GM21526 (cell line): ENCODE results near the gene FNDC10.
A peak's percentile ranks its signal among the peaks of the same experiment; 100 is the strongest.
"Not testable (repeated sequence)": the region's sequence is repeated elsewhere in the genome, so short reads cannot be mapped to it uniquely, and the experiment has no call there.

Experiments
- ATAC-seq: cut with Tn5 transposase; IDR thresholded peaks from one replicate; pipeline ENCODE4 v1.9.1; 2021; ENCODE audit warnings: moderate library complexity; ENCODE audit not compliant: unreplicated experiment, low FRiP score

The FNDC10 gene

GRCh38 chr1:1600861-1601563, 1.1 kb upstream of the FNDC10 start:
- no peak for ATAC-seq

- no peak for ATAC-seq
Measured at GRCh38 chr1:1599030-1599934, 653 bp downstream of the FNDC10 start.

DNA sequence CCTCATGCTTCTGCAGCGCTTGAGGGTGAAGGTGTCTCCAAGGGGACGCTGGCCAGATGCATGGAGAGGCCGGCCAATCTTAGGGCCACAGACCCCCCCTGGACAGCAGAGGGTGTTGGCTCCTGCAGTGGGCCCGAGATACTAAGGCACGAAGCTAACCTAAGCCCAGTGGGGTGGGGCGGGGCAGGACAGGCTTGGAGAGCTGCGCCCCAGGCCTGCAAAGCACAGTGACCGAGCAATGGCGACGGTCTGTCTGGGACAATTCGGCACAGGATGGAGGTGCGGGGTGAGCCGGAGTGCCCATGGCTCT, 1.3 kb downstream of the FNDC10 start:
- ATAC-seq: no peak

DNA sequence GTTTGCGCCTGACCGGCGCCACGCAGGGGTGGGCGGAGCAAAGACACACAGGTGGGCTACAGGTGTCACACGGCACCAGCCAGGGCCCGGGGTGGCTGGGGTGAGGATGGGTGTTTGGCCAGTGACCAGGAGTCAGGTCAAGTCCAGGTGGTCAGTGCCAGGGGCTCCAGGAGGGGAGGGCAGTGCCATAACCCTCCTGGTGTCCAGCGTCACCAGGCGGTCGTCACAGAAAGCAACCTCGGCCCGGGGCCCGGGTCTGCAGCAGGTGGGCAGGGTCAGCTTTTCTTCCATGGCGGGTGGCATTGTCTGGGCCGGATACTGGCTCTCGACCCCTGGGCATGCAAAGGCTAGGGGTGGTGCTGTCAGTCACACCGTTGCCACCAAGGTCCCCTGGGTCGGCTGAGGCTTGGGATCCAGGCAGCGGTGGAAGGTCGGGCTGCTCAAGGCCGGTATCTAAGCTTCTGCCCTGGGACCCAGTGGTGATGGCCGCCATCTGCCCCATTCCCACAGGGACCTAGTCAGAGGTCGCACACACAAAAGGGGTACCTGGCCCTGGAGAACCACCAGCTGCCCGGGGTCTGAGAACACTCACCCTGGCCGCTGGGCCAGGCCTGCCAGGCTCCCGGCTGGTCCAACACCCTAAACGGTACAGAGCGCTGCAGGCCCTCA, 1.8 kb downstream of the FNDC10 start:
- ATAC-seq: no peak

GRCh38 chr1:1597275-1597930, 2.5 kb downstream of the FNDC10 start:
- no peak for ATAC-seq

GRCh38 chr1:1596493-1597274, 3.3 kb downstream of the FNDC10 start:
- no peak for ATAC-seq

GRCh38 chr1:1595341-1595740, 4.6 kb downstream of the FNDC10 start:
- ATAC-seq: not testable (repeated sequence)

GRCh38 chr1:1594602-1595260, 5.2 kb downstream of the FNDC10 start:
- no peak for ATAC-seq

- no peak for ATAC-seq
Measured at GRCh38 chr1:1593834-1594601, 5.9 kb downstream of the FNDC10 start.

DNA sequence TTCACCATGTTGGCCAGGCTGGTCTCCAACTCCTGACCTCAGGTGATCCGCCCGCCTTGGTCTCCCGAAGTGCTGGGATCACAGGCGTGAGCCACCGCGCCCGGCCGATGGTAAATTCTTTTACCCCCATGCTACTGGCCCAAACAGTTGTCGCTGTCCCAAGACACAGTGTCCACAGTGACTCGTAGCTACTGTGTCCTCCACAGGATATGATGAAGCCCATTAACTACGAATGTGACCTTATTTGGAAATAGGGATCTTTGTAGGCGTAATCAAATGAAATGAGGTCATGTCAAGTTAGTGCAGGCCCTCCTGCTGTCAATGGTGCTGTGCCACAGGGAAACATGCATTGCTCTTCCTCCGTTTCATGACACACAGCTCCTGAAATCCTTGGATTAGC, 8.5 kb downstream of the FNDC10 start:
- ATAC-seq: no peak

- no peak for ATAC-seq
Measured at GRCh38 chr1:1583347-1584010, 16.5 kb downstream of the FNDC10 start.

- no peak for ATAC-seq
Measured at GRCh38 chr1:1582585-1583346, 17.2 kb downstream of the FNDC10 start.

DNA sequence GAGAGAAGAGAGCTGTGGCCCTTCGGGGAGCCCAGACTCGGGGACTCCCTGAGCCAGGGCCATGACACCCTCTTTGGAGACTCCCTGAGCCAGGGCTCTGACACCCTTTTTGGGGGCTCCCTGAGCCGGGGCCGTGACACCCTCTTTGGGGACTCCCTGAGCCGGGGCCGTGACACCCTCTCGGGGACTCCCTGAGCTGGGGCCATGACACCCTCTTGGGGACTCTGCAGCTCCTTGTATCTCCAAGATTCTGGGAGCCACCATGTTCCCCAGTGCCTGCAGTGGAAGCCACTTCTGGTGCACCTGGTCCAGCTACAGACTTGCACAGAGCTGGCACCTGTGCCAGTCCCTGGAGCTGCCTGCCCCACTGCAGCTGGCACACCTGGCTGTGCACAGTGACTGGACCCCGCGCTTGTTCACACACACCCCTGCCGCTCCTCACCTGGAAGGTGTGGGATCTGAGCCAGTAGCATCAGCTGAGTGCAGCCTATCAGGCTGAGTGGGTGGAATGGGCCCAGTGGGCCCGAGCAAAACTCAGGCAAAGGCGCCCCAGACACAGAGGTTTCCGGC, 21.5 kb downstream of the FNDC10 start:
- no peak for ATAC-seq

DNA sequence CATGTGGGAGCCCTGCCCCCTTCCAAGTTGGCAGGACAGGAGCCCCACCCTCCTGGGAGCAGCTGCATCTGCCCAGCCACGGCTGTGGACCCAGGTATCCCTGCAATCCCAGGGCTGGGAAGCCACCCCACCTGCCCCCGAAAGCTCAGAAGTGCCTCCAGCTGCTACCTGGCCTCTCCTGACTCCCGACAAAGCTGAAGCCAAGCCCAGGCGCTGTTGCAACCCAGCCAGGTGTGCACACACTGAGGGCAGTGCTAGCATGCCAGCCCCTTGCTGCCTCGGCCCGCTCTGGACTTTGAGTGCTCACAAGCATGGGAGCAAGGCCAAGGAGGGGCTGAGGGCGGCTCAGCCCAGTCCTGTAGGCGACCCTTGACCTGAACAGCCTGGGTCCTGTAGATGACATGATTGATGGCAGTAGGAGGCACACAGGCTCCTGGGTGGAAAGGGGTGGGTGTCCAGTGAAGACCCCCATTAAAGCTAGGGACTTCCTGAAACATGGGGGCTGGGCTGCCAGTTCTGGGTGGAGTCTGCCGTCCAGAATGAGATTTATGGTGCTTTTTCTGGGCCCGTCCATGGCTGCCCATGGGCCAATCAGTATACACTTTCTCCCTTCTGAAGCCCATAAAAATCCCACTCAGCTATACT, 22.4 kb downstream of the FNDC10 start:
- ATAC-seq: no peak

DNA sequence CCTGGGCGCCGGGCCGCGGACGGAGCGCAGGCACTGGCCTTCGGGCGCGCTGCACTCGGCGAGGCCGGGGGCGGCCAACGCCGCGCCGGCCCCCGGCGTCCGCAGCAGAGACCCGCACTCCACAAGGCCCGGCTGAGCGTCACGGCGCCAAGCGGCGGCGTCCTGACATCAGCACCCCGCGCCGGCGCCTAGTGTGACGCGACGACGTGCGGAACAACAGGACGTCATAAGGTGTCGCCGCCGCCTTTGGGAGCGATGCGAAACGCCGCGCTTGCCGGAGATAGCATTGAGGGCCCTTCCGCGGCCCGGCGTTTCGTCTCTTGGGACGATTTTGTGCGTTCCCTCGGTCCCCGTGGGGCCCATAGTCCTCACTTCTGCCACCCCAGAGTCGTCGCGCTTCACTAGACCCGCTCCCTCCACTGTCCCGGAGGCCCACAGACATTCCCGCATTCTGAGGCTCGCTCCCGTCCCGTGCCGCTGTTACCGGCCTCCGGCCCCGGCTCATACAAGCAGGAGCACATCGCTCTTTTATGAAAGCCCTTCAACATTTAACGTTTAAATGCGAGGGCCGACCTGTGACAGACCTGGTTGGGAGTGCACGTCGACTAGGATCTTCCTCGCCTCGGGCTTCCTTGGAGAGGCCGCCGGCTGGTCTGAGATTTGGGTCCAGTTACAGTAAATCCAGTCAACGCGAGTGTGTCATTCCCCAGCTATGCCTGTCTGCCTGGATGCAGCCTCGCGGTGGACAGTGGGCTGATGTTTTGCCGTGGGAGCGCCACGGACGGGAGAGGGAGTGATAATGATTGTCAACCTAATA, 25.0 kb downstream of the FNDC10 start, which contains the start of gene SSU72:
Gene SSU72 (minus strand): TSS at position 143 of the 817 bp plus-strand sequence. CDS start 306 bp downstream, outside the sequence.
- peak; percentile 75 for ATAC-seq
